Muscle of arm (tissue), 12 donors: ENCODE measurements around the gene CASQ1. TPM values are rescaled to one million over a fixed set of nuclear protein-coding genes. Genes with fewer than 3 reads are reported as not detected.

Experiments
- DNase-seq: peaks from one replicate; pipeline ENCODE4 v3.0.0-alpha.2; 2013
- polyA plus RNA-seq, 12 donors: library from polyadenylated mRNA; unstranded; fragments of 120-200 nt; gene quantifications; one replicate each; pipeline ENCODE4 v1.2.1, GENCODE V29; 2013; ENCODE audit not compliant: insufficient read length in 12 of 12

The CASQ1 gene
- polyA plus RNA-seq, 12 donors = 212 to 1,621 (median 785) TPM

DNA sequence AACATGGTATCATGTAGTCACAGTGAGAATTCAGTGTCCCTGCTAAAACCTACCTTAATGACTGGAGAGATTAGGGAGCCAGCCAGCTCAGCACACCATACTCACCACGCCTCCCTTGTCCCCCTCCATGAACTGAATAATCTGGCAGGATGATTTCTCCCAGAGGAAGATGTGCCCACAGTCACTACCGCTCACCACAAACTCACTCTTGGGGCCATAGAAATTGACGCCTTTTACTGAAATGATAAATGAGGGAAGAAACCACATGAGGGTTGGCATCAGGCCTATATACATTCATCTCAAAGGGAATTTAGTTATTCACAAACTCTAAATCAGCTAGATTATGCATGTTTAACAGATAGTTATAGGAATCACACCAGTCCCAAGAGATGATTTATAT is 32.2 kb downstream of the CASQ1 start:
- no peak for DNase-seq

DNA sequence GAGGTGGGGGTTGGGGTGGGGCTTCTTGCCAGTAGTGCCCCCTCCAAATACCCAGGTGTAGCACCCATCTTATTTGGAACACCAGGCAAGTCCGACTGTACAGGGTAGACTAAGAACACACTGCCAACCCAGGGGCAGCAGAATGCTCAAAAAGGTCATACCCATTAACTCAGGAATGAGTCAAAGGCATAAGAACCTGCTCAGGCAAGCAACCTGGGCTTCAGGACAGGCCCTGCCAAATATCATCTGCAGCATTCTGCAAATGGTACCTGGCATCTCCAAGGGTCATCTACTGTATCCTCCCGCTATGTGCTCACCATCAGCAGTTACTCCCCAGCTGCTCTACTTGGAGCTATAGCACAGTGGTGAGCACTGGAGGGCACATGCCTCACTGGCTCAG is 34.2 kb downstream of the CASQ1 start:
- no peak for DNase-seq

DNA sequence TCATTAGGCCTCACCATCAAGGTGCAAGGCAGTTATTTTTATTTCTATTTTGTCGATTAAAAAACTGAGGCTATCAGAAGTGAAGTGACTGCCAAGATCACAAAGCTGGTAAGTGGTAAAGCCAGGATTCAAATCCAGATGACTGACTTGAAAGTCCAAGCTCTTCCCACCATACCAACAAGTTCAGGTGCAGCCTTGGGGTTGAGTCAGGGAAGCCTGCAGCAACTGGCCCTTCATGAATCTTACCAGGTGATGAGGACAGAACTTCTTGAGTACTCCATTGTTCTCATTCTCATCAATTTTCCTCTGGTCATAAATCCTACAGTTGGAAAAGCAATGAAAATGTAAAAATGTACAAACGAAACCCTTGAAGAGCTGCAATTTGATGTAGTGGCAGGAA is 35.0 kb downstream of the CASQ1 start:
- no peak for DNase-seq

DNA sequence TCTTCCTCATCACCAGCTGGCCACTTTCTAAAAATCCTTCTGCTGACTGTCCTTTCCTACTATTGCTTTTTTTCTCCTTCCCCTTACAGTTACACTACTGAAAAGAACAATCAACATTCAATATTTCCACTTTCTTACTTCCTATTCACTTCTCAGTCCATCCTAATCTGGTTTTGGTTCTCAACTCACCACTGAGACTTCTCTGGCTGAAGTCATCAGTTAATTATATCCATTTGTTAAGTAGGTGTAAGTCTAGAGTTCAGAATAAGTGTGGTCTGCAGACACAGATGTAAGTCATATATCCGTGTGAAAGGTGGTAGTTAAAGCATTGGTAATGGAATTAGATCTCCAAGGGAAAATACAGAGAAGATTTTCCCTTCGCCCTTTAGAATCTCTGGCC is 36.2 kb downstream of the CASQ1 start:
- DNase-seq = no peak

DNA sequence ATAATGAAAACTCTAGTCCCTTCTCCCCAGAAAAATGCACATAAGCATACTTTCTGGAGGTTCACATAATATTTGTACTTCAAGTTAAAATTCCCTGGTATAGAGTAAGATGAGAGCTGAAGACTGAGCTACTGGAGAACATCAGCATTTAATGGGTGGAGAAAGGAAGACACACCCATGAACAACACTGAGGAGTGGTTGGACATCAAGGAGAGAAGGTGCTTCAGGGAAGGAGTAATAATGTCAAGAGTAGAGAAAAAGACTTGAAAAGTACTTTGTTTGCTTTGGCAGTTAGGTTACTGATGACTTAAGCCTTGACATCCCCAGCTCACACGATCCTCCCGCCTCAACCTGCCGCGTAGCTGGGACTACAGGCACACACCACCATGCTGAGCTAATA is 36.7 kb downstream of the CASQ1 start:
- no peak for DNase-seq

DNA sequence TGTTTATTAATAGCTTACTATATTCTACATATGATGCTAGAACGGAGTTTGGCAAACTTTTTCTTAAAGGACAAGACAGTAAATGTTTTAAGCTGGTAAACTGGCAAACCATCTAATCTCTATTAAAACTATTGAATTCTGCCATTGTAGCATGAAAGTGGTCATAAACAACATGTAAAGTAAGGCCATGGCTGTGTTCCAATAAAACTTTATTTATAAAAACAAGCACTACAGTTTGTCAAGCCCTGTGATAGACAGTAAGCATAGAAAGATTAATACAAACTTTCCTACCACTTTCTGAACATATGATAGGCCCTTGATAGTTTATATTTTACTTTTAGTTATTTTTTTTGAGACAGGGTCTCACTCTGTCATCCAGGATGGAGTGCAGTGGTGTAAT is 37.2 kb downstream of the CASQ1 start:
- no peak for DNase-seq

DNA sequence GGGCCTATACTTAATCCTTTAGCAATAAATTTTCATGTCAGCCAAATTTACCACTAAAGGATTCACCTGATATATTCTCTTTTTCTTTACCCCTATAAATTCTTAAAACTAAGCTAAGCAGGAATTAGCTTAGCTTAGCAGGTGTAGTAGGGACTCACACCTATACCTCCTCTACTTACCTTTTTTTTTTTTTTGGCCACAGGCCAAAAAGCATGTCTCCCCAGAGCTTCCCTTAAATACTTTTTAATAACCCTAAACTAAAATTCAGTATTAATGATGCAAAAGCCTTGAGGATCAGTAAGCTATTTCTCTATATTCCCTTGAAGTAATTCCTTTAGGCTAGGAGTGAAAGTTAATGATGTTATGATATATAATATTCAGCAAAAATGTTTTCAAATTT is 38.1 kb downstream of the CASQ1 start:
- no peak for DNase-seq

DNA sequence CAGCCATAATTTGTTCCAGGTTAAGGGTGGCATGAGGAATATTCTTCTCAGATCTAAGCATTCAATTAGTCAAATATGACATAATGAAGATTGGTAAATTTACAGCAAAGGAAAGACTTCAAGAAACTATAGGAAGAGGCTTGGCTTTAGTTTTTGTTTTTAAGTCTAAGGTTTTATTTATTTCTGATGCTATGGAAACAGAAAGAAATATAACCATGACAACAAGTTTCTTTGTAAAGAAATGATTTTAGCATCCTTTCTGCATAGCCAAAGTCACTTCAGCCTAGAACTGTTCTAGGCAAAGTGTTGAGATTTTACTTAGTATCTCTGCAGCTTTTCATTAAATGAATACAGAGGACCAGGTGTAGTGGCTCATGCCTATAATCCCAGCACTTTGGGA is 42.5 kb downstream of the CASQ1 start:
- DNase-seq = no peak

DNA sequence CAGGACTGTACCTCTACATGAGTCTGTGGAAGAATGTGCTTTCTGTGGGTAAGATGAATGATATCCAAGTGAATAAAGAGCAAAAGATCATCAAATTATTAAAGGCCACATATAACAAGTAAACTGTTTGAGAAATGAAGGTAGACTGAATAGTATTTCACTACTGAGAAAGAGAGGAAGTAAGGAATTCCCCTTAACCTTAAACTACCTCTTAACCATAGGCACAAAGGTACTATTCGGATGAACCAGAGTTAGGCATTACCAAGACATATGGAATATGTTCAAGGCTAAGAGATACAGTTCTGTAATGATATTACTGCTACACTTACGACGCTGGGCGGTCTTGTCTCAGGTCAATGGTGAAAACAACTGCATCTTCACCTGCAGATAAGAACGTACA is 46.4 kb downstream of the CASQ1 start:
- no peak for DNase-seq

DNA sequence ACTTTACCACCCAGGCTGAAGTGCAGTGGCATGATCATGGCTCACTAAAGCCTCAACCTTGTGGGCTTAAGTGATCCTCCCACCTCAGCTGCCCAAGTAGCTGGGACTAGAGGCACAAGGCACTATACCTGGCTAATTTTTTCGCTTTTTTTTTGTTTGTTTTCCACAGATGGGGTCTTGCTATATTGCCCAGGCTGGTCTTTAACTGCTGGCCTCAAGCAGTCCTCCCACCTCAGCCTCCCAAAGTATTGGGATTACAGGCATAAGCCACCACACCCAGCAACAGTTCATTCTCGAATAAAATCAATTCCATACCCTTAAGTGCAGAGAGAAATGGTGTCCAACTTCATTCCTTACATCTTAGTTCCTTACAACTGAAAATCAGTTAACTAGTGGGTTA is 47.2 kb downstream of the CASQ1 start:
- DNase-seq = no peak

DNA sequence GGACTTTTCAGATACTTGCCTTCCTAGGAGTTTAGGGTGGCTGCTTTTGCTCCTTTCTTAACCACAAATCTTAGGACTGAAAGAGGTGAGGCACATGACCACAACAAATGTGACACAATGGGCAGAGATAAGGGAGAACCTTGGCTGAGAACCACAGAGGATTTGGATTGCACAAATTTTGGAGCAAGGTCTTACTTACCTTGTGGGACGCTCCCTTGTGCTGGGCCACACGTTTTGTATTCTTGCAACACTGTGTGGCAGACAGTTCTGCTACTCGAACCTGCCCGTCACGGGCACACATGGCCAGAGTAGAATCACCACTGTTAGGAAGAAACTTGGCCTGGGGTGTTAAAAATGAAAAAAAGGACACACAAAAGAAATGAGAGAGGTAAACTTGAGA is 48.0 kb downstream of the CASQ1 start:
- no peak for DNase-seq

DNA sequence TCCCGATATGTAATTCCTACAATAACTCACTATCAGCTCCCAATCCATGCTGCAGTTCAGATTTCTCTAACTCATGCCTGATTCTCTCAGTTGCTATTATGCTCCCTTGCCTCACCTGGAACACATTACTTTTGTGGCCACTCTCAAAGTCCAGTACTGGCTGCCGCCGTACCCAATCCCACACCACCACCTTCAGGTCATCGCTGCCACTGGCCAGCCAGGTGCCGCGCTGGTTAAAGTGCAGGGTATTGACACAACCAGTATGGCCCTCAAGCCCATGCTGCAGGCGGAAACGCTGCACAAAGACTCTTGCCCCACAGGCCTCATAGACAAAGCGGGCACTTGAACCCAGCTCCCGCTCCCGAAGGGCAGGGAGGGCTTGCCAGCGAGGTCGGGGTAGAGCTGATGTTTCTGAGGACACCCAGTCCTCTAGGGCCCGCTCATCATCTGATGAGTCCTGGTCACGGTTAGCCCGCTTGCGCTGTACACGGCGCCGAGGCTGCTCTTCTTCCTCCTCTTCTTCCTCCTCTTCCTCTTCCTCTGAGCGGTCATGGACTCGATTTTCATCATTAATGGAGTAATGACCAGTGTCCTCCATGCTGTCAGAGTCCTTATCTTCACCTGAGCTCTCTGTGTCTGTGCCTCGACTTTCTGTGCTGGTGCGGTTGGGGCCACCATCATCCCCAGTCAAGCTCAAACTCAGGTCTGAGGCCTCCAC is 49.4 kb downstream of the CASQ1 start:
- DNase-seq = no peak

DNA sequence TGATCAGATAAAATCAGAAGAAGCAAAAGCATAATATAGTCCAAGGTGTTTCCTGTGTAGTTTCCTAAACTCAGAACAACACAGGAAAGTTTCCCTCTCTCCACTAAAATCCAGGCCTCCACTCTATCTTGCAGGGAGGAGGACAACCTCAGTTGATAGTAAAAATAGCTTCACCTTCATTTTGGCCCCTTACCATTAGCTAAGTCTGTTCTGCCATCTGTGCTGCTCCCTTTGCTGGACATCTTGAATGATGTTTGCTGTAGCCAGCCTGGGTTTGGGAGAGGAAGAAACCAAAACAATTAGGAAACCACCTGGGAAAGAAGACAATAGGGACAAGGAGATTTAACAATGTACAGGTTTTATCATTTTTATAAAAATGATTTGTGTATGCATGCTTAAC is 53.4 kb downstream of the CASQ1 start:
- DNase-seq = no peak

DNA sequence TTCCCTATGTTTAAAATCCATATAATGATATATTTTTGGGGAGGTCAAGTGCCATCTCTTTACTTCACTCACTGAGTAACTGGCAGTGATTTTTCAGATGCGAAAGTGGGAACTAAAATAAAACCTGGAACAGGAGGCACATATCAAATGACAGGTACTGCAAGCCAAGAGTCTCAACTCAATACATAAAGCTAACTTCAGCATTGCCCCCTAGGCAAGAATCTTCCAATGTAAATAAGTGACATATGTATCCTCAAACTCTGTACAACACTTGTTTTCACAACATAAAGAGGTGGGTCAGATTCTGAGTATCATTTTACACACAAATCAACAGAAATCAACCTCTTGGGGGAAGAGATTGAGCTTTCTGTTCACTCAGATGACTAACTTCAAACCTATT is 53.8 kb downstream of the CASQ1 start:
- DNase-seq = no peak

DNA sequence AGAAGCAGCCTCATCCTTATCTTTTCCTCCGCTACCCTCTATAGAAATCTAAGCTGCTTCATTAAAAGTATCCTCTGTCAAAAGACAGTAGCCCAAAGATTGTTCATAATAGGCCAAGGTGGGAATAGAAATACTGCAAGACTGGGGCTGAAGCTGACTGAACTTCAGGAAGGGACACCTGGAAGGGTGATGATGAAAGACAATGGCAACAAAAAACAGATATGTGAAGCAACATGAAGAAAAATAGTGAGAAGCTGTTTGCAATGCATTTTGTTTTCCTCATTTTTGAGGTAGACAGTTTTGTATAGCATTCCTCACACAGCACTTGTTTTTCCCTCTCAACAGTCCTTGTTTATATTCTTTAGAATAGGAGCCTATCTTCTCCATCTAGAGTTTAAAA is 55.1 kb downstream of the CASQ1 start:
- DNase-seq = no peak

DNA sequence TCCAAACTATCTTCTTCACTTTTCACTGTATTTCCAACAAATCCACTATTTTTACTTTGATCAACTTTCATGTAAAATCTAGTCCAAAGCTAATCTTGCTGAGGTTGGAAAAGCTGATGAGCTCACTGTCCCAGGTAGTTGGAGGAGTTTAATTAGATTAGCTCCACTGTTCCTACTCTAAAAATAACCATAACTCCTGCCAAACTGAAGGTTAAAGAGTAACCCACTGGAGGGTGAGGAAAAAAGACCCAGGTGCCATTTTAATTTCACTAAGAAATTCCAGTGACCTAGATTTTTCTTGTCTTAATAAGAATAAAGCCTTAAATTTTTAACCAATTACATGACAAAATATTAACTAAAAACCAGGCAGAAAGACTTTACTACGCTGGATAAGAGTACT is 56.7 kb downstream of the CASQ1 start:
- DNase-seq = no peak

DNA sequence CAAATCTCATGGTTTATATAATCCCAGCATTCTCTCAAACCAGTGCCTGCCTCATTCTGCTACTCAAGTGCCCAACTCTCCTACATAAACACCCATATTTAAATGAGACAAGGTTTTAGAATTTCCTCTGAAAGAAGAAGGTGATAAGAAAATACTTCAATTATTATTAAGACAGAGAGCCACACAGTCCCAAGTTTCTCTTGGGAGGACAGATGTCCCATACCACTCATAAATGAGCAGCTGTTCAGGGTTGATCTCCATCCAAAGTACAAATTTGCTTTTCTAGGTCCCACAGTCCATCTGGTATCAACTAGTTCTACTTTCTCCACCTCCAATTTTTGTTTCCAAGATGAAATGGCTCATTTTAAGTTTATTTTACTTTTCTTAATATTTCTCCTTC is 60.6 kb downstream of the CASQ1 start:
- DNase-seq = peak; percentile 56

Other genes starting within 250 kb of the CASQ1 start
- gene IGSF9, start 245.0 kb upstream of the CASQ1 start, polyA plus RNA-seq = 10 to 100 TPM in 1 of 12 donors, 1 to 10 TPM in 3, under 1 TPM in 7, not detected in 1; 0.22 to 27.3 (median 0.56) TPM
- not detected for gene SLAMF9, start 236.3 kb upstream of the CASQ1 start, polyA plus RNA-seq
- gene PIGM, start 158.6 kb upstream of the CASQ1 start, polyA plus RNA-seq = 1 to 10 TPM in 11 of 12 donors, not detected in 1; 4.3 to 7.7 (median 6.0) TPM
- 1 to 10 TPM in 1 of 12 donors, under 1 TPM in 9, not detected in 2; 0.28 to 1.7 (median 0.58) TPM for gene KCNJ10, start 120.4 kb upstream of the CASQ1 start, polyA plus RNA-seq
- gene KCNJ9, start 109.0 kb upstream of the CASQ1 start, polyA plus RNA-seq = under 1 TPM in 10 of 12 donors, not detected in 2; 0.04 to 0.22 (median 0.07) TPM
- 10 to 100 TPM in 11 of 12 donors, not detected in 1; 11.1 to 26.7 (median 18.3) TPM for gene IGSF8, start 92.0 kb upstream of the CASQ1 start, polyA plus RNA-seq
- gene ATP1A2, start 74.8 kb upstream of the CASQ1 start, polyA plus RNA-seq = 100 to 1,000 TPM in 3 of 12 donors, 10 to 100 TPM in 8, not detected in 1; 39.9 to 116 (median 88.9) TPM
- 1 to 10 TPM in 9 of 12 donors, under 1 TPM in 1, not detected in 2; 0.87 to 6.0 (median 3.1) TPM for gene ATP1A4, start 39.0 kb upstream of the CASQ1 start, polyA plus RNA-seq
- 100 to 1,000 TPM in 11 of 12 donors, not detected in 1; 119 to 154 (median 137) TPM for gene PEA15, start 14.8 kb downstream of the CASQ1 start, polyA plus RNA-seq
- gene DCAF8, start 72.0 kb downstream of the CASQ1 start, polyA plus RNA-seq = 100 to 1,000 TPM in 8 of 12 donors, 10 to 100 TPM in 4; 83.3 to 362 (median 117) TPM
- 10 to 100 TPM in 11 of 12 donors, not detected in 1; 37.5 to 77.2 (median 46.6) TPM for gene PEX19, start 94.6 kb downstream of the CASQ1 start, polyA plus RNA-seq
- gene COPA, start 152.7 kb downstream of the CASQ1 start, polyA plus RNA-seq = 100 to 1,000 TPM in 11 of 12 donors, not detected in 1; 111 to 183 (median 134) TPM
- 100 to 1,000 TPM in 8 of 12 donors, 10 to 100 TPM in 3, not detected in 1; 95.1 to 123 (median 105) TPM for gene NCSTN, start 152.8 kb downstream of the CASQ1 start, polyA plus RNA-seq
- under 1 TPM in 10 of 12 donors, not detected in 2; 0.21 to 0.65 (median 0.42) TPM for gene NHLH1, start 176.5 kb downstream of the CASQ1 start, polyA plus RNA-seq
- gene VANGL2, start 210.0 kb downstream of the CASQ1 start, polyA plus RNA-seq = 10 to 100 TPM in 8 of 12 donors, 1 to 10 TPM in 3, not detected in 1; 7.2 to 39.3 (median 10.8) TPM